Ureter (tissue), 1 donor: ENCODE data around the gene ZNF772. TPM values are rescaled to one million over a fixed set of nuclear protein-coding genes. Genes with fewer than 3 reads are reported as not detected.

Source experiments
- DNase-seq: peaks from one replicate; pipeline ENCODE4 v3.0.0-alpha.2; 2020; ENCODE audit warnings: low spot score
- total RNA-seq: library from RNA; stranded (reverse); gene quantifications from one replicate; pipeline ENCODE4 v1.2.4, GENCODE V29; 2023
- donor health status: DM: yes; HTN: yes; CAD: no.

ZNF772 gene
- total RNA-seq, 1 donor from 2014 or later = 16.9 TPM

- peak; percentile 98 for DNase-seq
These were observed 42.0 kb downstream of the ZNF772 start, which contains the start of gene ZNF749 for GRCh38 chr19:57435062-57435978. Gene ZNF749, plus strand, starts transcription at chr19:57435325. Its CDS starts 254 bp downstream, at chr19:57435579.

- no peak for DNase-seq
These were observed 42.8 kb downstream of the ZNF772 start for GRCh38 chr19:57434386-57435061.

- no peak for DNase-seq
These were observed 56.3 kb downstream of the ZNF772 start for GRCh38 chr19:57421037-57421436.

- DNase-seq = no peak
These were observed 57.9 kb downstream of the ZNF772 start for GRCh38 chr19:57419439-57419838.

Other genes with a start within 250 kb of the ZNF772 start
- 3.1 TPM for gene AURKC, start 246.5 kb downstream of the ZNF772 start, total RNA-seq
- gene ZNF805, start 236.9 kb downstream of the ZNF772 start, total RNA-seq = 21.3 TPM
- 101 TPM for gene ZNF460, start 197.1 kb downstream of the ZNF772 start, total RNA-seq
- 11.7 TPM for gene ZNF543, start 157.1 kb downstream of the ZNF772 start, total RNA-seq
- gene ZNF304, start 126.3 kb downstream of the ZNF772 start, total RNA-seq = 13.6 TPM
- 7.6 TPM for gene TRAPPC2B, start 114.0 kb downstream of the ZNF772 start, total RNA-seq
- 4.5 TPM for gene ZNF547, start 114.0 kb downstream of the ZNF772 start, total RNA-seq
- gene ZNF548, start 87.7 kb downstream of the ZNF772 start, total RNA-seq = 23.8 TPM
- 20.3 TPM for gene ZNF17, start 66.4 kb downstream of the ZNF772 start, total RNA-seq
- gene ZNF749, start 42.2 kb downstream of the ZNF772 start, total RNA-seq = 20.5 TPM
- gene VN1R1, start 20.4 kb downstream of the ZNF772 start, total RNA-seq = 1.4 TPM
- gene ZNF419, start 10.2 kb upstream of the ZNF772 start, total RNA-seq = 18.5 TPM
- 12.2 TPM for gene ZNF773, start 22.4 kb upstream of the ZNF772 start, total RNA-seq
- 12.2 TPM for gene ZNF549, start 49.8 kb upstream of the ZNF772 start, total RNA-seq
- gene ZNF550, start 82.3 kb upstream of the ZNF772 start, total RNA-seq = 16.4 TPM
- gene ZNF416, start 101.3 kb upstream of the ZNF772 start, total RNA-seq = 8.6 TPM
- gene ZIK1, start 106.6 kb upstream of the ZNF772 start, total RNA-seq = 8.1 TPM
- 5.3 TPM for gene ZNF530, start 122.3 kb upstream of the ZNF772 start, total RNA-seq
- 25.0 TPM for gene ZNF134, start 136.7 kb upstream of the ZNF772 start, total RNA-seq
- 29.7 TPM for gene ZNF211, start 155.6 kb upstream of the ZNF772 start, total RNA-seq
- 1.7 TPM for gene ZSCAN4, start 191.4 kb upstream of the ZNF772 start, total RNA-seq
- gene ZNF551, start 204.4 kb upstream of the ZNF772 start, total RNA-seq = 21.5 TPM
- gene ZNF154, start 231.6 kb upstream of the ZNF772 start, total RNA-seq = 14.2 TPM